HEK293 (cell line): ENCODE results near the gene OPCML.

Experiments
- BCL11A ChIP-seq: fragments of 450-650 bp; formaldehyde crosslinking; IDR thresholded peaks from 2 replicates; pipeline ENCODE4 v1.5.1; 2016; ENCODE audit warnings: low read depth, missing biosample characterization, missing genetic modification characterization
- CTCF ChIP-seq: fragments of 450-650 bp; formaldehyde crosslinking; IDR thresholded peaks from 2 replicates; pipeline ENCODE4 v1.5.1; 2016; ENCODE audit warnings: missing biosample characterization, missing genetic modification characterization
- GLIS2 ChIP-seq: fragments of 450-650 bp; formaldehyde crosslinking; IDR thresholded peaks from 2 replicates; pipeline ENCODE4 v1.5.1; 2016; ENCODE audit warnings: missing biosample characterization, missing genetic modification characterization
- TCF7L2 ChIP-seq: IDR thresholded peaks from 2 replicates; pipeline ENCODE4 v1.6.1; 2011; ENCODE audit warnings: low read depth, mild to moderate bottlenecking, inconsistent platforms, low read length, moderate library complexity, borderline replicate concordance
- WT1 ChIP-seq: fragments of 450-650 bp; formaldehyde crosslinking; IDR thresholded peaks from 2 replicates; pipeline ENCODE4 v1.5.1; 2016; ENCODE audit warnings: missing biosample characterization, missing genetic modification characterization
- ZBTB10 ChIP-seq: fragments of 450-650 bp; formaldehyde crosslinking; IDR thresholded peaks from 2 replicates; pipeline ENCODE4 v1.5.1; 2016; ENCODE audit warnings: missing biosample characterization, missing genetic modification characterization
- ZNF140 ChIP-seq: fragments of 450-650 bp; formaldehyde crosslinking; IDR thresholded peaks from 2 replicates; pipeline ENCODE4 v1.5.1; 2016; ENCODE audit warnings: missing biosample characterization, missing genetic modification characterization
- ZNF274 ChIP-seq, 2 experiments: fragments of 200-500 bp in 1 of 2; fragments of 450-650 bp in 1 of 2; sonication (Bioruptor generic) in 1 of 2; formaldehyde crosslinking in 1 of 2; IDR thresholded peaks; 2 replicates each; pipeline versions ENCODE4 v1.5.1 to v1.6.1; 2014 to 2016; ENCODE audit warnings: borderline replicate concordance in 1 of 2, inconsistent platforms in 1 of 2, low read length in 1 of 2, missing biosample characterization in 1 of 2, missing genetic modification characterization in 1 of 2
- ZNF324 ChIP-seq: fragments of 450-650 bp; formaldehyde crosslinking; IDR thresholded peaks from 2 replicates; pipeline ENCODE4 v1.5.1; 2016; ENCODE audit warnings: missing biosample characterization, missing genetic modification characterization
- ZNF747 ChIP-seq: fragments of 450-650 bp; formaldehyde crosslinking; IDR thresholded peaks from 2 replicates; pipeline ENCODE4 v1.5.1; 2016; ENCODE audit warnings: missing biosample characterization, missing genetic modification characterization
- TF ChIP-seq, protein P1 (sequence below): fragments of 450-650 bp; formaldehyde crosslinking; IDR thresholded peaks from 2 replicates; pipeline ENCODE4 v1.5.1; 2016; ENCODE audit warnings: missing biosample characterization, missing genetic modification characterization
- TF ChIP-seq, protein P2 (sequence below): fragments of 450-650 bp; formaldehyde crosslinking; IDR thresholded peaks from 2 replicates; pipeline ENCODE4 v1.5.1; 2016; ENCODE audit warnings: missing biosample characterization, missing genetic modification characterization
- TF ChIP-seq, protein P3 (sequence below): fragments of 450-650 bp; formaldehyde crosslinking; IDR thresholded peaks from 2 replicates; pipeline ENCODE4 v1.5.1; 2016; ENCODE audit warnings: missing biosample characterization, missing genetic modification characterization

DNA sequence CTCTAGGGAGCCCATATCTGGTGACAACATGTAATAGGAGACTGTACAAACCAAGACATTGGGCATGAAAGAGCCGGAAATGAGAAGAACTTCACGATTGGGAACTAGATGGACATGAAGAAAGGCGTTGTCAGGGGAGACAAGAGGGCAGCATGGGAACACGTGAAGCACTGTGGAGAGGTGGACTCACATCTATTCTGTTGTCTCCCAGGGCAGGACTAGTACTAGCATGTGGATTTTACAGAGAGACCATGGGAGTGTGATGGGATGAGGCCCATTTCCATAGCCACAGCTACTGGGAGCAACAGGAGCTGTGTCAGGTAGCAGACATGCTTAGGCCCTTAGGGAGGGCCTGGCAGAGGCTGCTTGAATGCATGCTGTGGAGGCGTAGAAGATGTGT, 333.9 kb downstream of the OPCML start:
- TF ChIP-seq WT1, result no peak
- TF ChIP-seq CTCF (tag by site-specific recombination), result no peak
- TF ChIP-seq, protein P1, sequence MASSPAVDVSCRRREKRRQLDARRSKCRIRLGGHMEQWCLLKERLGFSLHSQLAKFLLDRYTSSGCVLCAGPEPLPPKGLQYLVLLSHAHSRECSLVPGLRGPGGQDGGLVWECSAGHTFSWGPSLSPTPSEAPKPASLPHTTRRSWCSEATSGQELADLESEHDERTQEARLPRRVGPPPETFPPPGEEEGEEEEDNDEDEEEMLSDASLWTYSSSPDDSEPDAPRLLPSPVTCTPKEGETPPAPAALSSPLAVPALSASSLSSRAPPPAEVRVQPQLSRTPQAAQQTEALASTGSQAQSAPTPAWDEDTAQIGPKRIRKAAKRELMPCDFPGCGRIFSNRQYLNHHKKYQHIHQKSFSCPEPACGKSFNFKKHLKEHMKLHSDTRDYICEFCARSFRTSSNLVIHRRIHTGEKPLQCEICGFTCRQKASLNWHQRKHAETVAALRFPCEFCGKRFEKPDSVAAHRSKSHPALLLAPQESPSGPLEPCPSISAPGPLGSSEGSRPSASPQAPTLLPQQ (tag by site-specific recombination), result no peak
- TF ChIP-seq ZNF747 (tag by site-specific recombination), result no peak
- no peak for TF ChIP-seq GLIS2 (tag by site-specific recombination)
- no peak for TF ChIP-seq ZNF140 (tag by site-specific recombination)
- TF ChIP-seq, protein P2, sequence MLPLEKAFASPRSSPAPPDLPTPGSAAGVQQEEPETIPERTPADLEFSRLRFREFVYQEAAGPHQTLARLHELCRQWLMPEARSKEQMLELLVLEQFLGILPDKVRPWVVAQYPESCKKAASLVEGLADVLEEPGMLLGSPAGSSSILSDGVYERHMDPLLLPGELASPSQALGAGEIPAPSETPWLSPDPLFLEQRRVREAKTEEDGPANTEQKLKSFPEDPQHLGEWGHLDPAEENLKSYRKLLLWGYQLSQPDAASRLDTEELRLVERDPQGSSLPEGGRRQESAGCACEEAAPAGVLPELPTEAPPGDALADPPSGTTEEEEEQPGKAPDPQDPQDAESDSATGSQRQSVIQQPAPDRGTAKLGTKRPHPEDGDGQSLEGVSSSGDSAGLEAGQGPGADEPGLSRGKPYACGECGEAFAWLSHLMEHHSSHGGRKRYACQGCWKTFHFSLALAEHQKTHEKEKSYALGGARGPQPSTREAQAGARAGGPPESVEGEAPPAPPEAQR, result no peak
- TF ChIP-seq, protein P3, sequence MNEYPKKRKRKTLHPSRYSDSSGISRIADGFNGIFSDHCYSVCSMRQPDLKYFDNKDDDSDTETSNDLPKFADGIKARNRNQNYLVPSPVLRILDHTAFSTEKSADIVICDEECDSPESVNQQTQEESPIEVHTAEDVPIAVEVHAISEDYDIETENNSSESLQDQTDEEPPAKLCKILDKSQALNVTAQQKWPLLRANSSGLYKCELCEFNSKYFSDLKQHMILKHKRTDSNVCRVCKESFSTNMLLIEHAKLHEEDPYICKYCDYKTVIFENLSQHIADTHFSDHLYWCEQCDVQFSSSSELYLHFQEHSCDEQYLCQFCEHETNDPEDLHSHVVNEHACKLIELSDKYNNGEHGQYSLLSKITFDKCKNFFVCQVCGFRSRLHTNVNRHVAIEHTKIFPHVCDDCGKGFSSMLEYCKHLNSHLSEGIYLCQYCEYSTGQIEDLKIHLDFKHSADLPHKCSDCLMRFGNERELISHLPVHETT (tag by site-specific recombination), result no peak
- TF ChIP-seq TCF7L2, result no peak
- TF ChIP-seq ZNF324 (tag by site-specific recombination), result no peak
- no peak for TF ChIP-seq BCL11A (tag by site-specific recombination)
- no peak for TF ChIP-seq ZNF274 (IDR thresholded peaks at IDR 0.05; ENCODE audit: low read length)
- no peak for TF ChIP-seq ZNF274 (tag by site-specific recombination; IDR thresholded peaks at IDR 0.05; ENCODE audit: borderline replicate concordance)
- TF ChIP-seq ZBTB10 (tag by site-specific recombination), result no peak
